Measurements from ENCODE around the gene SHISA8.

Gene SHISA8

DNA sequence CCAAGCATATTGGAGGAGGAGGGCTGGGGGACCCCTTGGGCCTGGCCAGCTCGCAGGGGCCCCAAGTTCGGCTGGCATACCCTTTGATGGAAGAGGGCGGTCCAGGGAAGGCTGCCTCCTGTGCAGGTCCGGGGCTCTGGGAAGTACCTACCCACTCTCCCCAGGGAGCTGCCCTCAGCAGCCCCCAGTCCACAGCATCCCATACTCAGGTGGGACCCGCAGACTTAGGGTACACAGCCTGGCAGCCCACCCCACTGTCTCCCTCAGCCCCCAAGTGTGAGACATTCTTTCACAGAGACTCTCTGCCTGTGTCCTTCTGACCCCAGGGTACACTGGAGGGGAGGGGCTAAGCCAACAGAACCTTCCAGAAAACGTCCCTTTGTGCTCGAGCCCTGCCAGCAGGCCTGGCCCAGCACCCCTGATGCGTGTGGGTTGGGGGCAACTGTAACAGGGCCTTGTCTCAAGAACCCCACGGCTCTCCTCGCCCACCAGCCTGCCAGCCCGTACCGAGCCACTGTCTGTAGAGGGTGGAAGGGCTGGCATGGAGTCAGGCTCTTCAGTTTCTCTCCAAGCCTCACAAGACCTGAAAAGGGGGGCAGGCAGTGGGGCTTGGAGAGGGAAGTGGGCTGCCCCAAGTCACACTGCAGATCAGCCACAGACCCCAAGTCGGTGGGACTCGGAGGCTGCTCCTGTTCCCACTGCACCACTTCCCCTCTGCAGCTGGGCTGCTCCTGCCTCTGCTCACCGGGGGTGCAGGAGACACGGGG, 18.7 kb upstream of the SHISA8 start:
- DNase-seq (ENCODE audit: low spot score), result no peak

DNA sequence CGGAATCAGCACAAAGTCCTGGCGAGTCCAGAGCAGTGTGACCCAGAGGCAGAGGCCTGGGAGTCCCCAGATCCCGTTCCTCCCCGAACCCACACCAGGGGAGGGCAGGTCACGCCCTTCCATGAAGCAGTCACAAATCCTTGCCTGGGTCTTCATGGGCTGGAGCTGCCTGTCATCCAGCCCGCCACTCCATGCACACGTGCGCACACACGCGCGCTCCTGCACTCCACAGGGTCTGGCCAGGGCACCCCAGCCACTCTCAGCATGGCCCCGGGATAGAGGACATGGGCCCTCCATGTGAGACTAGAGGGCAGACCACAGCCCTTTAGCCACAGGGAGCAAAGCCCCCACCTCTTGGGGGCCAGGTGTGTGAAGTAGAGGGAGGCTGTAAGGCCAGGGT, 17.5 kb upstream of the SHISA8 start:
- DNase-seq (ENCODE audit: low spot score), result no peak

- no peak for DNase-seq (ENCODE audit: low spot score)
These were observed 16.9 kb upstream of the SHISA8 start for GRCh38 chr22:41931701-41932269.

- DNase-seq (ENCODE audit: low spot score), result no peak
These were observed 14.5 kb upstream of the SHISA8 start for GRCh38 chr22:41929418-41929810.

GRCh38 chr22:41928593-41929417, 13.9 kb upstream of the SHISA8 start:
- DNase-seq (ENCODE audit: low spot score), result no peak

DNA sequence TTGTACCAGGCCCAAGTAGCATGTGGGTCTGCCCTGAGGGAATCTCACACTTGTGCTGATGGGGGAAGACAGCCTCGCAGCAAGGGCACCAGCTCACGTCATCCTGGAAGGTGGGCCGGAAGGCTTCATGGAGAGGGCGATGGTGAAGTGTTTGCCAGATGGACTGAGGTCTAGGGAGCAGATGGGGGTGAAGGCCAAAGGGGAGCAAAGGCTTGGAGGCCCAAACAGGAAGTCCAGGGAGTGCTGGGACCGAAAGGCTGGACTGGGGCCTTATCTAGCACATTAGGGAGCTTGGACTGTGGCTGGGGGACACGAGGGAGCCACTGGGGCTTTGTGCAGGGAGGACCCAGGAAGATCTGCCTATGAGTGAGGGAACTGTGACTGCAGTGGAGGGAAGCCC, 12.9 kb upstream of the SHISA8 start:
- no peak for DNase-seq (ENCODE audit: low spot score)

DNA sequence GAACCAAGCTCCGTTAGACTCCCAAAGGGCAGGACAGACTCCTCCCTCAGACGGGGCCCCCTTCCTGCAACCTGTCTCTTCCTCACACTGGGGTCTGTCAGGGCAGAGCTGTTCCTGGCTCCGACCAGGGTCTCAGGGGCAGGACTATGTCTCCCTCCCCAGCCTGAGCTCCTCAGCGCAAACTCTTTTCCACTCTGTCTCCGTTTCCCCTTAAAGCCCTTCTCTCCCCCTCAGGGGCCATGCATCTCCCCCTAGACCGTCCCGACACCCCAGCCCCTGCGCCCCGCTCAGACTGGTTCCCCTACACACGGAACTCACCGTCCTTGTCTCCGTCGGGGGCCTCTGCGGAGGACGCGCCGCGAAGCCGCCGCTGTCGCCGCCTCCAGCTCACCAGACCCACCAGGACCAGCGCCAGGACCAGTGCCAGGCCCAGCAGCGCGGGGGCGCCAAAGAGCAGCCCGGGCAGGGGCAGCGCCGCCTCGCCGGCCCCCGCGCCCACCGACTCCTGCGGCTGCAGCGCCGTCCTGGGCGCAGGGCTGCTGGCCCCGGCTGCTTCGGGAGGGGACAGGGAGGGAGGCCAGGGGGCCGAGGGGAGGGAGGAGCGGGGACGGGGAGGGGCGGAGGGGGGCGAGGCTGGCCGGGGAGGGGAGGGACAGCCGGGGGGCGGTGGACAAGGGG, 11.0 kb upstream of the SHISA8 start:
- DNase-seq (ENCODE audit: low spot score), result no peak

- no peak for DNase-seq (ENCODE audit: low spot score)
These were observed 8.9 kb upstream of the SHISA8 start for GRCh38 chr22:41923595-41924276.

- no peak for DNase-seq (ENCODE audit: low spot score)
These were observed 8.2 kb upstream of the SHISA8 start for GRCh38 chr22:41922940-41923594.

GRCh38 chr22:41922328-41922727, 7.5 kb upstream of the SHISA8 start:
- no peak for DNase-seq (ENCODE audit: low spot score)

- no peak for DNase-seq (ENCODE audit: low spot score)
These were observed 5.5 kb upstream of the SHISA8 start for GRCh38 chr22:41920271-41920976.

- no peak for DNase-seq (ENCODE audit: low spot score)
These were observed 4.7 kb upstream of the SHISA8 start for GRCh38 chr22:41919357-41920224.

- no peak for DNase-seq (ENCODE audit: low spot score)
These were observed 3.3 kb upstream of the SHISA8 start for GRCh38 chr22:41917903-41918791.

GRCh38 chr22:41917375-41917902, 2.6 kb upstream of the SHISA8 start:
- DNase-seq (ENCODE audit: low spot score), result no peak

- no peak for DNase-seq (ENCODE audit: low spot score)
These were observed 2.0 kb upstream of the SHISA8 start for GRCh38 chr22:41916745-41917358.

GRCh38 chr22:41915786-41916493, 1.1 kb upstream of the SHISA8 start:
- DNase-seq (ENCODE audit: low spot score), result no peak

GRCh38 chr22:41914611-41915034, 251 bp downstream of the SHISA8 start:
- DNase-seq (ENCODE audit: low spot score), result no peak
